Stomach (tissue), 4 donors: ENCODE measurements around the gene MGAT5.

ENCODE experiments used
- CTCF ChIP-seq, 7 experiments: fragments of 450-650 bp in 4 of 7; fragments of 200-600 bp in 3 of 7; sonication (generic) in 3 of 7; IDR thresholded peaks; one replicate each; pipeline ENCODE4 v1.5.1; 2016 to 2019; ENCODE audit warnings: antibody characterized with exemption in 7 of 7, control low read depth in 2 of 7, mild to moderate bottlenecking in 1 of 7
- EP300 ChIP-seq: sonication (generic); formaldehyde crosslinking; IDR thresholded peaks from one replicate; pipeline ENCODE4 v1.6.1; 2017; ENCODE audit warnings: antibody characterized with exemption

- TF ChIP-seq CTCF (IDR thresholded peaks at IDR 0.05) (no peak), EP300 (no peak)
Observed at GRCh38 chr2:134315471-134315870, 61.6 kb downstream of the MGAT5 start.
